NCI-H1417 treated with DMSO at 0.1 percent for 48 hours (cell line): ENCODE results near the gene GLT1D1.
"Not testable (repeated sequence)": the region's sequence is repeated elsewhere in the genome, so short reads cannot be mapped to it uniquely, and the experiment has no call there.

Source experiments
- DNase-seq: peaks from one replicate; lab custom pipeline; 2025; lab: John Stamatoyannopoulos, UW

The GLT1D1 gene

DNA sequence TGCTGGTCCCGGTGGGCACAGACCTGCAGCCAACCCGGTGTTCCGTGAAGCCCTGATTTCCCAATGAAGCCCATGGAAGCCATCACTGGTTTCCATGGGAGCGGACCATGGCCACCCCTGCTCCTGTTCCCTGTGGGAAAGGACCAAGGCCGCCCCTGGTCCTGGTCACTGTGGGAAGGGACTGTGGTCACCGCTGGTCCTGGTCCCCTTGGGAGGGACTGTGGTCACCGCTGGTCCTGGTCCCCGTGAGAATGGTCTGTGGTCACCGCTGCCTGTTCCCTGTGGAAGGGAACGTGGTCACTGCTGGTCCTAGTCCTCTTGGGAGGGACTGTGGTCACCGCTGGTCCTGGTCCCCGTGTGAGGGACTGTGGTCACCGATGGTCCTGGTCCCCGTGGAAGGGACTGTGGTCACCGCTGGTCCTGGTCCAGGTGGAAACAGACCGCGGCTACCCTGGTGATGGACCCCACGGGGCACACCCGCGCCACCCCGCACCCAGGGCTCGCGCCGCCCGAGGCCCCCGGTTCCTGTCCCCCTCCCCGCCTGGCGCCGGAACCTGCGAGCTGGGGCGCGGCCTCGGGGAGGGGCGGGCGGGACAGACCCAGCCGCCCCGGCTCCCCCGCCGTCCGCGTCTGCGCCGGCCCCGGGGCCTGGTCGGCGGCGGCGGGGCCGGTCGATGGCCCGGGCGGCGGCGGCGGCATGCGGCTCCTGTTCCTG lies at the start of gene GLT1D1:
Gene GLT1D1, plus strand, starts transcription at position 594 of the 715 bp plus-strand sequence. Its CDS starts 104 bp downstream, at position 698.
- DNase-seq = no peak

DNA sequence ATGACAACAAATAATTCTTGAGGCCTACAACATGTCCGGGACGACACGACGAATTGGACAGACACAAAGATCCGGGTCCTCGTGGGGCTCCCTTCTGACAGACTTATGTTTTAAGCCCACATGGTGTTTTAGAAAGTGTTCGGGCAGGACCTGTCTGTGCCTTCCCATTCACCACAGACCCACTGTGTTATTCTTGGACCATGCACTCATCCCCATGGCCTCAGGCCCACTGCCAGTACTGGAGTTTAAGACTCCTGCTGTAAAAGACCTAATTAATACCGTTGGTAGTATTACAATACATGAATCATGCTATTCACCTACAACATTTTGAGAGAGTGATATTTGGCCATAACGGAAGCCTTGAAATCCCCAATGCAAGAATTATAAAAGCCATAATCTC lies 49.5 kb upstream of the GLT1D1 start:
- DNase-seq = no peak

DNA sequence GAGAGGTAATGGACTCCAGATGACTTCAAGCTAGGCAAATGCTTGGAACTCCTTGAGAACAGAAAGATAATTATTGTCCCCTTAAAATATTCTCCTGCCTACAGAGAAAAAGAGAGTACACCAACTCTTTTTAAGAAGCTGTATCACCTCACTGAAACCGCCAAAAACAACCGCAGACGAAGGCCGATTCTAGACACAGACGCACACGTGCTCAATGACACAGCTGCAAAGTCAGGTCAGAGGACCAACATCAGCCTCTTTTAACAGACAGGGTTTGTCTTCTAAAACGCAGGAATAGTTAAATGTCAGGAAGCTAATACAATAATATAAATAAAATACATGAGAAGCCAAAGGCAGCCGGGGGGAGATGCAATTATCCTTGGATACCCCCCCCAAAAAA lies 48.5 kb upstream of the GLT1D1 start:
- no peak for DNase-seq

DNA sequence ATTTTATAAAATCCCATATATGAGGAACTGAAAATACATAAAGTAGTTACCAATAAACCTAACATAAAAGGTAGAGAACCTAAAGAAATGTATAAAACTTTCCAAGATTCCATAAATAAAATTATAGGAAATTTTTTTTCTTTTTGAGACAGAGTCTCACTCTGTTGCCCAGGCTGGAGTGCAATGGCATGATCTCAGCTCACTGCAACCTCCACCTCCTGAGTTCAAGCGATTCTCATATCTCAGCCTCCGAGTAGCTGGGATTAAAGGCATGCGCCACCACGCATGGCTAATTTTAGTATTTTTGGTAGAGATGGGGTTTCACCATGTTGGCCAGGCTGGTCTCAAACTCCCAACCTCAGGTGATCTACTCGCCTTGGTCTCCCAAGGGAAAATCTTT lies 47.9 kb upstream of the GLT1D1 start:
- DNase-seq = not testable (repeated sequence)

DNA sequence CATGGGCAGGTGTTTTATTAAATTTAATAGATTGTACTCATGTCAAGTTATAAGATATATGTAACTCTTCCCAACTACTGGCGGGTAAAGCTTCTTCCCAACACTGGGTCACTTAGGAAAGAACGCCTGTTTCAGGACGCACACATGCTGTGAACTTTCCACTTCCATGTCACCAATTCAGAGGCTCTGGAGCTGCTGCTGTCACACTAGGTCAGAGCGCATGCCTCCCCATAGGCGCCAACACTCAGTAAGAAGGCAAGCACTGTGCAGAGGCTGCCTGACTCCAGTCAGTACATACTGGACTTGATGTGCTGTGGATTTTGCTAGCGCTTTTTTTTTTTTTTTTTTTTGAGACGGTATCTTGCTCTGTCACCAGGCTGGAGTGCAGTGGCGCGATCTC lies 46.7 kb upstream of the GLT1D1 start:
- DNase-seq = no peak

DNA sequence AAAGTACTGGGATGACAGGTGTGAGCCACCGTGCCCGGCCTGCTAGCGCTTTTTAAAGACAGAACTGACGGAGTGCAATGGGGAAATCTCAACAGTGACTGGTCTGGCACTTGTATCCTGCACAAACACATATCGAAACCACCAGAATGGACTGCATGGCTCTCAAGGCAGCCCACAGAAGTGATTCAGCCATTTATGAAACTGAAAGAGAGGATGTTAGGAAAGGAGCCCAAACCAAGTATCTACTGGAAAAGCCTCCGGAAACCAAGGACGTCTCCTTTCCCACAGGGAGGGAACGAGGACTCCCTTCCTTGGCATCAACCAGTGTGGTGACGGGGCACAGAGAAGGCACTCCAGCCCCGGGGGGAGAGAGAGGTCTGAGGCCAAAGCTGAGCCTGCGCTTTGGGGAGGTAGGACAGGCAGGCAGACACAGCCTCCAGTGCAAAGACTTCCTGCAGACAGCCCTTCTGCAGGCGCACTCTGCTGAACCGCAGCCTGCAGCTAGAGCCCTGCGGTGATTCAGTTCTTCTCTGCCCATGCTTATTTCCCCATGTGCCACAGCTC lies 46.0 kb upstream of the GLT1D1 start:
- DNase-seq = no peak

DNA sequence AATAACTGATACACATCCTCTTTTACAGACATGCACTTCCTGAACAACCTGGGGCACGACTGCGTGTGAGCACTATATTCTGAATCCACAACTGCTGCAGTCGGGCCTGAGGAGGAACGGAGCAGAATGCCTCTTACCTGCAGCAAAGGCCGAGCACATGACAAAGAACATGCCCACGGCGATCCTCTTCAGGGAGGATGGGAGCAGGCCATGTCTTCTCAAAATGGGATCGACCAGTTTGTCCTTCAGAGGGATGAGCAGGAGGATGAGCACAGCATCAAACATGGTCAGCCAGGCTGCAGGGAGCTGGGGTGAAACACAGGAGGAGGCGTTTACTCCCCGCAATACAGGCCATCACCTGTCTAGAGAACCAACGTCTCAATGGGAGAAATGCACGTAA lies 44.6 kb upstream of the GLT1D1 start:
- no peak for DNase-seq

DNA sequence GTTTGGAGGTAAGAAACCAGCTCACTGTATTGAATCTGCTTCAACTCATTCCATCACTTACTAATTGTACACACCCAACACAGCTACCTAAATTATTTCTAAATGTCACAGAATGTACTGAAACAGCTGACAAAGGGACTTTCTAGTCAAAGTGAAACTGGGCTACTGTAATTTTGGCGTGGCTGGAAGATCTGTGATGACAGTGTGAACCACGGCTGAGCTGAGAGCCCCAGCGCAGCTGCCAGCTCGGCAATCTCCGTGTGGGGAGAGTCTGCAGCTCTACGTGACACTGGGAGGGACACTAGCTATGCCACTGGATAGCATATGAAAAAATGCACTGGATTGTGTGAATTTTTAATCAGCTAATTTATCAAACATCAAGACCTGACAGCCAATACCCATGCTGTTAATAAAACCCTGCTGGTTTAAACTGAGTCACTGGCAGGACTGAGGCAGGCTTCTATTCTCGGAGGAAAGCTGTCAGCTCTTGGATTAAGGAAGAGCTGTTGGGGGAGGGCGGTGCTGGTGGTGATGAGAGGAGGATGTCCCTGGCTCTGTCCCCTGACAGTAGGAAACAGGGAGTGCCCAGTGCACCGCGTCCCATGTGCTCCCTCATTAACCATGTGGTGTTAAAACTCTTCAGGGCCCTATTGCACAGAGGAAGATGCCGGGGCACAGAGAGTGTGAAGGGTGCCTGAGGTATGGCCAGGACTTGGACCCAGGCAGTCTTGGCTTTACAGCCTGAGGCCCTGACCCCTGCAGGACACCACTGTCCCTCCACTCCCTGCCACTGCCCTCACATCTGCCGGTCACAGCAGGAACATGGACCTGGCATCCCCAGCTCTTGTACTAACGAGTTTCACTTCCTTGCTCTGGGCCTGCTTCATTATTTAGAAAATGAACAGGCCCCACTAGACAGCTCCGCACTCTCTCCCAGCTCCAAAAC lies 42.8 kb upstream of the GLT1D1 start:
- no peak for DNase-seq

DNA sequence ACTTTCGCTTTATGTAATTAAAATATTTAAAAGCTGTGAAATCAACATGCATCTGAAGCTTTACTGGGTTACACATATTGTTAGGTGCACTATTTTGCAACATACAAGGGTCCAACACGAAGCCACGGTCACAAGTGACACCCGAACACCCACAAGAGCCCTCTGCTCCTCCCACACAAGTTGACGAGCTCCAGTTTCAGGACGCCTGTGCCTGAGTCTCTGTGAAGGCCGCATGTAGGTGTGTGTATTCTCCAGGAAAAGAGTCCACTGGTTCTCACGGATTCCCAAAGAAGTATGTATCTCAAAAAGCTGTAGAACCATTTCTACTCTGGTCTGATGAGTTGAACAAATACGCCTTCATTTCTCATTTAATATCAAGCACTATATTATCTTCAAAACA lies 41.5 kb upstream of the GLT1D1 start:
- no peak for DNase-seq

DNA sequence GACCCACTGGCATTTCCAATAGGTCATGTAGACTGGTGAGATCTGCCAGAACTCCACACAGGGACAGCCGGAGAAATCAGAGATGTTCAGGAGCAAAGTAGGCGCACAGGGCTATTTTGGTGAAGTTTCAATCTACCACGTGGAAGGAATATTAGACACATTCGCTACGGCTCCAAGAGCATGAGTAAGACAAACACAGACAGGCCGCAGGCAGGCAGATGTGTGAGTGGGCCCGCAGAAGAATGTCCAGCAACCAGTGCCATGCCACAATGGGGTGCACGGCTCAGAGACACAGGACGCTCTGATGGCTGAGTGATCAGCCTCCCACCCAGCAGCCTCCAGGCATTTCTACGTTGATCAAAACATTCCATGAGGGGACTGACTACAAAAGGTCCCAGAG lies 39.9 kb upstream of the GLT1D1 start:
- no peak for DNase-seq

DNA sequence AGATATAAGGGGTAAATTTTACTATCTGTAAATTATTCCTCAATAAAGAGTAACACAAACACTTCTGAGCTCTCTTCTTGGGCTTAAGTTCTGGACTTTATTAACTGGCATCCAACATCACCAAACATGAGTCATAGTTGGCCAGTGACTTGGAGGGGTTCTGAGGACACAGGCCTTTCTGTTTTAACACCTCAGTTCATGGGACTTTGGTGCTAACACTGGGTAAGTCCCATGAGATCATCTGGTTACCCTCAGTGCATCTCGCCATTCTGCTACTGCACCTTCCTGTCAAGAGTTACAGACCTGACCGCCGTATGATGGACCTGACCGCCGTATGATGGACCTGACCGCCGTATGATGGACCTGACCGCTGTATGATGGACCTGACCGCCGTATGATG lies 39.4 kb upstream of the GLT1D1 start:
- DNase-seq = no peak

DNA sequence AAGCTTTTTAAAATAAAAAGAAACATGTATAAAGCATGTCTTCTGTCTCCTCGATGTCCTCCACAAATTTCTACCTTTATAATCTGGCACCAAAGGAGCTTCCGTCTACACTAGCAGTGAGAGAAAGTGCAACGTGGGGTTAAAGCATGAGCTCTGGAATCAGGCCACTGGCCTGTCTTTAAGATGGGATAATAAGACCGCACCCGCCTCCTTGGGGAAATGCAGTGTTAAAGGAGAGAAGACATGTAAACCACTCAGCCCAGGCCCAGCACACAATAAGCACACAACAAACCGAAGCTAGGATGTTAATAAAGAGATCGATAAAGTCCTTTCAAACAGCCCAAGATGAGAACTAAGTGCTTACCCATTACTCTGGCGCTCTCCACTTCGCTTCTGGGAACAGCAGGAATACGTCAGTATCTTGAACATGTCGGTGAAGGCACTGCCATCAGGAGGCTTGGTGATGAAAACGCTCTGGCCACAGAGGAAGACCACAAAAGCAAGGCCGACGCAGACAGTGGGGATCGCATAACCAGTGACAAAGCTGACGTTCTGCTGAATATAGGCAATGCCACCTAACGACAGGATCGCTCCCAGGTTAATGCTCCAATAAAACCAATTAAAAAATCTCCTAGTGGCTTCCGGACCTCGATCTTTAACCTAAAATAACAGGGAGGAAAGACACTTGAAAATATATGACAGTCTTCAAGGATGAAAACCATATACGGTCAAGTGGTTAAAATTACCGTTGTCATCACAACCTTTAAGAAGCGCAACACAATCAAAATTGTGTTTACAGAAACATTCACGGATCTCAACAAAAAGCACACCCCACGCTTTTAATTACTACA lies 38.6 kb upstream of the GLT1D1 start:
- DNase-seq = no peak

DNA sequence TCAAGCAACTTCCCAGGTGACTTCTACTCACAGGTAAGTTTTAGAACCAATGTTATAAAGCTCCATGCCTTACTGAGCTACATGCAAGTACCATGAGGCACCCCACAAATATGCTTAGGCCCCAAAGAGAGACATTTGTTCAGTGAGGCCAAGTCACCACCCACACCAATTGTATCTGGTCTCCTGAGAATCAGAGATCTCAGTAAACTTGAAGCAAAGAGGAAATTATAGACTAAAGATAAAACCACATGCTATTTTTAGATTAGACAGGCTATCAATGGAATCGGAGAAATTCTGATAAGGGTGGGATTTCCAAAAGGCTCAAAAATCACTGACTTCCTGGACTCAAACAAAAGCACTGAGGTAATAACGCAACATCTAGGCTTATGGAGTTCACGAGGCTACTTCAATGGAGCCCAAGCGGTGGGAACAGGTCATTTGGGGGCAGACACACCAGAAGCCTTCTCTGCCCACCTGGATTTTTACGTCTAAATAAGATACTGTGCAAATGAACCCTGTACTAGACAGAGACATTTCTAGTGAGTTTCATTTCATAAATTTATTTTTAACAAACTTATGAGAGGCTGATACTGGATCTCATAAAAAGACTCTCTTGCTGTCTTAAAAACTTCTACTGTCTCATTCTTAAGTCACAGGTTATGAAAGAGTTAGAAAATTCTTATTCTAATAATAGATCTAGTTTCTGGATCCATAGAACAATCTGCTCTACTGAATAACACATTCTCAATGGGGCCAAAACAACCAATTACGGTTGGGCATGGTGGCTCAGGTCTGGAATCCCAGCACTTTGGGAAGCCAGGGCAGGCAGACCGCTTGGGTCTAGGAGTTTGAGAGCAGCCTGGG lies 37.3 kb upstream of the GLT1D1 start:
- no peak for DNase-seq

DNA sequence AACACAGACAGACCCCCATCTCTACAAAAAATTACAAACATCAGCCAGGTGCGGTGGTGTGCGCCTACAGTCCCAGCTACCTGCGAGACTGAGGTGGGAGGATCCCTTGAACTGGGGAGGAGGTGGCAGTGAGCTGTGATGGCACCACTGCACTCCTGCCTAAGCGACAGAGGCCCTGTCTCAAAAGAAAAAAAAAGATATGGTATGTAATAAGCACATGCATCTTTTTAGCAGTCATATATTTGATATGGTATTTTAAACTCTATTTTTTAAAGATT lies 36.7 kb upstream of the GLT1D1 start:
- DNase-seq = no peak

DNA sequence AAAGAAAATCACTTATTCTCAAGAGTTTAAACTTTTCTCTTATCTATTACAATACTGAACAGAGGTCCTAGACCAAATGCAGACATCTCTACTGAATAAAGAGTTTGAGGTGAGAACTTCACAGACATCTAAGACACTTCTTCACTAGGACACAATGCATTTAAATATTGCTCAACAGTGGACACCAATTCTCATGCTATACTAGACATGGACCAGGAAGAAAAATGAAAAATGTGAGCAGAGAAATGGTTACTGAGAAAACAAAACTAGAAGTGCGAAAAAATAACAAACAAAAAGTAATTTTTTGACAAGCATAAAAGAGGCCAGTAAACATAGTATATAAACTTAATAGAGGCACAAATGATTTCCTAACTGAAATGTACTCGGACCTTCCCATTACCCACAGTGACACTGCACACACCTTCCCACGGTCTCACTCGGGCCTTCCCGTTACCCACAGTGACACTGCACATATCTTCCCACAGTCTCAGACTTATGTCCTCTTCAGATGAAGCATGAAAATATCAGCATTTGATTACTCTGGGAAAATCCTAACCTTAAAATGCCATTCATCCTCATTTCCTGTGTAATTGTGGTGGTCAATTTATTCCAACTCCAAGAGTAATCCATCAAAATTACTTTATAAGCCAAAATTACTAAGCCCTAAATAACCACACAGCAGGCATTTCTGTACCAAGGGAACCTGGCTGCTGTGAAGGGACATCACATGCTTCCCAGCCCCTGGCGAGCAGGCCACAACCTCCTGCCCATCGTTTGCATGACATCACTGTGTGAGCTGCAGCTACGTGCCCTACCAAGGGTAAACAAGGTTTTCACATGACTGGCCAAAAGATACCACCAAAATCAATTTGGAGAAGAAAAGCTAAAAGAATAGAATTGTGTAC lies 35.9 kb upstream of the GLT1D1 start:
- DNase-seq = no peak

DNA sequence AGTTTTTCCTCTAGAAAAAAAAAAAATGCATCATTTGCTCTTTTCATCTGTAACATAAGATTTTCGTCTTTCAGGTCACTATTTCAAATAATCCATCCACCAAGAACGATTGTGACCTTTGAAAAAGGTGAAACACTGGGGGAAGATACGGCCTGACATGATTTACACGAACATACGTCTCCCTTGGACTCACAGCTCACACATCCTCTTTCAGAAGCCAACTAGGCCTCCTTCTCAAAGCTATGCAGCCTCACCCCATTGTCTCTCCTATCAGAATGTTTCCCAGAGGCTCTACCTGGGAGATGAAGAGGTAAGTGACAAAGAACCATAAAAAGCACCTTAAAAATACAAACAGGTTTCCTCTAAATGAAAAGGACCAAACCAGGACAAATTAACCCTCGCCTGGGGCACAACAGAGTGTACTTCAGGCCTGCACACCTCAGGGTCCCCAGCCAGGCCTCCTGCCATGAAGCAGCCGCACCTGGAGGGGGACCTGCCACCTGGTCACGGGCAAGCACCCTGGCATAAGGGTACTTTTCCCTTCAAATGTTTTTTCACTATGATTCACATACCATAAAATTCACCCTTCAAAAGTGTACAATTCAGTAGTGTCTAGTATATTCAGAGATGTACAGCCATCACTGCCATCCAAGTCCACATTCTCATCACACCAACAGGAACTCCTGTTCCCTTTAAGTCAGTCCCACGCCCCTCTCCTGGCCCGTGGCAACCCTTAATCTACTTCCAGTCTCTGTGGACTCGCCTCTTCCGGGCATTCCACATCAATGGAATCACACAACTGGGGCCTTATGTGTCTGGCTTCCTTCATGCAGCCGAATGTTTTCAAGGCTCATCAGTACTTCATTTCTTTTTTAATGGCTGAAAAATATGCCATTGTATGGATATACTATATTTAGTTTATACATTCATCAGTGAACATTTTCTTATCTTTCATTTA lies 34.9 kb upstream of the GLT1D1 start:
- DNase-seq = no peak

DNA sequence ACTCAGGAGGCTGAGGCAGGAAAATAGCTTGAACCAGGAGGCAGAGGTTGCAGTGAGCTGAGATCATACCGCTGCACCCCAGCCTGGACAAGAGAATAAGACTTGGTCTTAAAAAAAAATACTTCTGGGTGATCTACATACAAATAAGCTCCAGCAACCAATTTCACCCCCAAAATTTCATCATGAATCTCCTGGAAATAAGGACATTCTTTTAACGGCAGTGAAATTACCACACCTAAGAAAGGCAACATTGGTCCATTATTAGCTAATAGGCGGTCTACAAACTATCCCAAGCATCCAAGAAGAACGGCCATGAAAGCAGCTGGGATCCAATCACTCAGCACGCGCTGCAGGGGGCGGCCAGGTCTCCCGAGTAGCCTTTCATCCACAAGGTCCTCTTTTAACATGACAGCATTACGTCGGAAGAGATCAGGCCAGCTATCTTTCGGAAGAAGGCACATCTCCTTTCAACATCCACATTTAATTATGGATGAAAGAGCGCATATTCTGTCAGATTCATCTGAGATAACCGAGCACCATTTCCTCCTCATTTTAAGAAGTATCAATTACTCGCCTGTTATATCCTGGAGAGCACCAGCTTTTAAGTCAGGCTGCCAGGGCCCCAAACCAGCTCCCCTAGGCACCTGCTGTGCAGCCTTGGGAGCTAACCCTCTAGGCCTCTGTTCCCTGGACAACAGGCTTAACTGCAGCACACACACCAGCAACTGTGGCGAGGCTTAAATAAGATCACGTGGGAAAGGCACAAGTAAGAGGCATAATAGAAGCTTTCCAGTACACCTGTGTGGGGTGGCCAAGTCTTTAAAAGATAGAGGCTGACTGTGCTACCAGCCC lies 33.8 kb upstream of the GLT1D1 start:
- peak; percentile 45 for DNase-seq

DNA sequence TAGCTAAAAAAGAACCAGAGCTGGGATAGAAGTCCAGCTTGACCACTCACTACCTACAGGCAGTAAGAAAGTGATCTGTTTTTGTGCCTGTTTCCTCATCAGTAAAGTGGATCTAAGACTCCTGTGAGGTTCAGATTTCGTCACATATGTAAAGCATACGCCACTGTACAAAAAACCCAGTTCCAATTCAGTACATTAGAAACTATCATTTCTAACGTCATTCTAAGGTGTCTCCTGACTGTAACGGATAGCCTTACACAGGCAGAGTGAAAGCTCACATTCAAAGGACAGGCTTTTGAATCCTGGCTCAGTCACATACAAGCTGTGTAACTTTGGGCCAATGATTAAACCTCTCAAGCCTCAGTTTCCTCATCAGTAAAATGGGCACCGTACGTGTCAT lies 33.0 kb upstream of the GLT1D1 start:
- DNase-seq = no peak
